Measurements from ENCODE around the gene SLC35F1. TPM values are rescaled to one million over a fixed set of nuclear protein-coding genes. Genes with fewer than 3 reads are reported as not detected.

Gene SLC35F1
- total RNA-seq, 5 donors from 2014 or later (not counting 1 experiment from before 2014, with no cell fraction given), result not detected

DNA sequence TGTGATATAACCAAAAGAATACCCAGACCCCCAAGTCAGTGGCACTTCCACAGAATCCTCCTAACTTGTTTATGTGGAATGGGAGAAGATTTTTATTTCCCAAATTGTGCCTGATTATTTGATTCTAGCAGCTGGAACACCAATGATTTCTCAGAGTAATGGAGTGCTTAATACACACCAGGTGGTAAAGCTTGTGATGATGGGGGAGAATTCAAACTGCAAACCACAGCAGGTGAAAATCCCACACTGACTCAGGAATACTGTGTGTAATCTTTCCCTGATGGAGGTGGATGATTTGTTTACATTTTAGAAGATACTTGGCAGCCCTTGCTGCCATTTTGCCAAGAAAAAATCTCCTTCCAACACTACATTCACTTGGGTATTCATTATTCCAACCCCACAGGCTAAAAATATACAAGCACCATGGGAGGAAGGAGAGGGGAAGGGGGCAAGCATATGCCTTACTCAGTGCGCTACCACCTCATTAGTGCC is 428.3 kb downstream of the SLC35F1 start:
- ATAC-seq (replicated peaks in 1 of 4) (no peak), DNase-seq (no peak)
- no peak overlapping the region for H3K27ac ChIP-seq (ENCODE audit: low read length)
- H3K27me3 ChIP-seq (replicated peaks in 1 of 2; ENCODE audit: control insufficient read depth in 2 of 2, extremely low read depth in 1 of 2, insufficient read depth in 2 of 2, low read length in 1 of 2), result no peaks in the 10 kb centered on the region
- 100% methylated on average over 1 of the region's 1 CpG for WGBS (ENCODE audit: insufficient coverage)
- peaks cover 23 to 29% (median 28%) of the 10 kb centered on the region in 3 donors for H3K9me3 Mint-ChIP-seq
- no peaks in the 10 kb centered on the region for H3K4me1 Mint-ChIP-seq
- H3K9me3 ChIP-seq, result no peaks in the 10 kb centered on the region
- H3K36me3 Mint-ChIP-seq, result no peaks in the 10 kb centered on the region
- H3K4me3 ChIP-seq (ENCODE audit: control insufficient read depth in 1 of 2, extremely low read depth in 1 of 2, low read length in 1 of 2), result no peak overlapping the region
- no peak overlapping the region for H3K27ac Mint-ChIP-seq
- CTCF ChIA-PET, result no interaction called here
- POLR2A ChIA-PET, result no interaction called here
- H3K4me3 Mint-ChIP-seq, result no peak overlapping the region
- H3K36me3 ChIP-seq (ENCODE audit: control insufficient read depth in 2 of 2, extremely low read depth in 1 of 2, insufficient read depth in 1 of 2, low read length in 1 of 2), result no peaks in the 10 kb centered on the region
- H3K4me1 ChIP-seq (ENCODE audit: control insufficient read depth in 1 of 2, extremely low read depth in 1 of 2, insufficient read depth in 2 of 2, low read length in 2 of 2), result no peaks in the 10 kb centered on the region
- peaks cover 0 to 4% of the 10 kb centered on the region in 2 donors for H3K27me3 Mint-ChIP-seq

DNA sequence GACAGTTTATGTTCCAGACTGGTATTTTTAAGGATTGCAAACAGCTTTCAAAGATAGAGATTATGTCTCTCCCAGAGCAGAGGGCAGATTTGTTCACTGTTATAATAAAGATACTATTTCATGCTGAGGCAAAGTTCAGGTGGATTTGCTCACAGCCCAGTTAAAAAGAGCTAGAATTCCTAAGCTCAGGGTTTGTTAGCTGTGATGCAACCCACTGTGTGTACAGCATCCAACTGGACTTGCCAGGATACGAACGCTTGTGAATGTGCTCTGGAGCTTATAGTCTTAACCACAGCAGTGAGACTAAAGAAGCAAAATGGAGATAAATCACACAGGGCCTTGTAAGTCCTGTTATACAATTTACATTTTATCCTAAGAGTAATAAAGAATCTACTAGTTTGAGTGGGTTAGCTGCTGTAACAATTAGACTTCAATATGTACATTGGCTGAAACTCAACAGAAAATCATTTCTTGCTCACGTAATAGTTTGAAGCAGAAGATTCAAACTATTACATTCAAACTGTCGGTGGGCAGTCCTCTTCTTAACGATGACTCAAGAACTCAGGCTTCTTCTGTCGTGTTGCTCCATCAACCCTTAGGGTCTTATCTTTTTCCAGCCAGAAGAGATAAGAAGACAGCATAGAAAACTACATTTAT is 437.1 kb downstream of the SLC35F1 start:
- ChIA-PET POLR2A (no interaction called here), CTCF (interaction anchor here in 1 of 2 donors (0.6 kb wide), 1 partner anchor 272 kb away, joined by 4 read pairs; no protein-coding TSS in a partner anchor)
- WGBS (ENCODE audit: insufficient coverage), result 82% methylated on average over 4 of the region's 6 CpGs
- no peak overlapping the region for H3K4me3 Mint-ChIP-seq
- H3K4me3 ChIP-seq (ENCODE audit: control insufficient read depth in 1 of 2, extremely low read depth in 1 of 2, low read length in 1 of 2), result no peak overlapping the region
- H3K27ac Mint-ChIP-seq, result no peak overlapping the region
- peaks cover 0 to 11% of the 10 kb centered on the region in 2 experiments for H3K27me3 ChIP-seq (replicated peaks in 1 of 2; ENCODE audit: control insufficient read depth in 2 of 2, extremely low read depth in 1 of 2, insufficient read depth in 2 of 2, low read length in 1 of 2)
- H3K27ac ChIP-seq (ENCODE audit: low read length), result no peak overlapping the region
- H3K9me3 ChIP-seq, result no peaks in the 10 kb centered on the region
- ATAC-seq (replicated peaks in 1 of 4) (no peak), DNase-seq (no peak)
- peaks cover 22% of the 10 kb centered on the region for H3K36me3 Mint-ChIP-seq
- no peaks in the 10 kb centered on the region for H3K4me1 ChIP-seq (ENCODE audit: control insufficient read depth in 1 of 2, extremely low read depth in 1 of 2, insufficient read depth in 2 of 2, low read length in 2 of 2)
- peaks cover 0 to 5% of the 10 kb centered on the region in 2 donors for H3K27me3 Mint-ChIP-seq
- H3K4me1 Mint-ChIP-seq, result no peaks in the 10 kb centered on the region
- H3K36me3 ChIP-seq (ENCODE audit: control insufficient read depth in 2 of 2, extremely low read depth in 1 of 2, insufficient read depth in 1 of 2, low read length in 1 of 2), result no peaks in the 10 kb centered on the region
- H3K9me3 Mint-ChIP-seq, result peaks cover 17 to 32% (median 25%) of the 10 kb centered on the region in 3 donors

DNA sequence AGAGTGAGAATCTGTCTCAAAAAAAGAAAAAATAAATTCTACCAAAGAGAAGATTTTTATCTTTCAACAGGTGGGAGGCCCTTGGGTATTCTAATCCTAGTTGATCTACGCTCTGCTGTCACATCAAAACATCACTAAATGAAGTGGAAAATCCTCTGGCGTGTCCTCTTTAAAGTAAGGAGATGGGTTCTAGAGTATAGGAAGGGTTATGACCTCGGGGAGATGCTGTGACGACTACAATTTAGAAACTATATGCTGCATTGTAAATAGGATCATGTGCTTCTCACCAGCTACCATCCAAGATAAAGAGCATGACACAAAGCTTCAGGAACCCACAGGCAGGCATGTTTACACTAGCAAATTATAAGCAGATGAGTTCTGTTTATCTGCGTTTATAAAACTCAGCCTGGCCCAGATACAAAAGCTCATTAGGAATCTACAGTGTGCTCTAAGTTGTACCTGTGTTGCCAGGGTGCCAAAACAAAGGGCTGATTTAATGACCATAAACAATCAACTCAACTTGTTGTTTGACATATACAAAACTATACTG is 443.9 kb downstream of the SLC35F1 start:
- WGBS (ENCODE audit: insufficient coverage), result 100% methylated on average over 1 of the region's 5 CpGs
- POLR2A ChIA-PET, result no interaction called here
- no peaks in the 10 kb centered on the region for H3K9me3 ChIP-seq
- Mint-ChIP-seq H3K36me3 (peaks cover 22% of the 10 kb centered on the region), H3K27ac (no peak overlapping the region), H3K9me3 (no peaks in the 10 kb centered on the region), H3K4me1 (no peaks in the 10 kb centered on the region), H3K27me3 (no peaks in the 10 kb centered on the region), H3K4me3 (no peak overlapping the region)
- H3K4me3 ChIP-seq (ENCODE audit: control insufficient read depth in 1 of 2, extremely low read depth in 1 of 2, low read length in 1 of 2), result no peak overlapping the region
- CTCF ChIA-PET, result no interaction called here
- ATAC-seq (replicated peaks in 1 of 4), result no peak
- H3K4me1 ChIP-seq (ENCODE audit: control insufficient read depth in 1 of 2, extremely low read depth in 1 of 2, insufficient read depth in 2 of 2, low read length in 2 of 2), result no peaks in the 10 kb centered on the region
- DNase-seq, result no peak
- H3K27ac ChIP-seq (ENCODE audit: low read length), result no peak overlapping the region
- no peaks in the 10 kb centered on the region for H3K36me3 ChIP-seq (ENCODE audit: control insufficient read depth in 2 of 2, extremely low read depth in 1 of 2, insufficient read depth in 1 of 2, low read length in 1 of 2)
- no peaks in the 10 kb centered on the region for H3K27me3 ChIP-seq (replicated peaks in 1 of 2; ENCODE audit: control insufficient read depth in 2 of 2, extremely low read depth in 1 of 2, insufficient read depth in 2 of 2, low read length in 1 of 2)

DNA sequence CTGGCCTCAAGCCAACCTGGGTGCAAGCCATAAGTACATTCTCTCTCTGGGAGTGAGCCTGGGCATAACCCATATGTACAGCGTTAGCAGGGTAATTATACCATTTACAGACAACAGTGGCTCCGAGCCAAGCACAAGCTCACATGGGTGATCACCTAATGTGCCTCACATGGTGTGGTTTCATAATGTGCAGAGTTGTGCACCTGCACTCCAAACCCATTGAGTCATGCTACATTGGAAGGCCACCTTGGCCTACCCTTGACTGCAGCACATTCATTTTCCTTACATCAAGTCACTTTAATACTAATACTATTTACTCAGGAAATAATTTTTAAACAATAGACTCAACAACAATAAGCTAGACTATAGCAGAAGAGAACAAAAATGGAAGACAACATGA is 446.5 kb downstream of the SLC35F1 start:
- DNase-seq, result no peak
- Mint-ChIP-seq H3K27me3 (no peaks in the 10 kb centered on the region), H3K4me3 (no peak overlapping the region), H3K36me3 (peaks cover 21% of the 10 kb centered on the region), H3K9me3 (no peaks in the 10 kb centered on the region), H3K27ac (no peak overlapping the region), H3K4me1 (no peaks in the 10 kb centered on the region)
- Histone ChIP-seq H3K4me3 (ENCODE audit: control insufficient read depth in 1 of 2, extremely low read depth in 1 of 2, low read length in 1 of 2) (no peak overlapping the region), H3K9me3 (no peaks in the 10 kb centered on the region), H3K27ac (ENCODE audit: low read length) (no peak overlapping the region), H3K4me1 (ENCODE audit: control insufficient read depth in 1 of 2, extremely low read depth in 1 of 2, insufficient read depth in 2 of 2, low read length in 2 of 2) (no peaks in the 10 kb centered on the region), H3K36me3 (ENCODE audit: control insufficient read depth in 2 of 2, extremely low read depth in 1 of 2, insufficient read depth in 1 of 2, low read length in 1 of 2) (no peaks in the 10 kb centered on the region), H3K27me3 (replicated peaks in 1 of 2; ENCODE audit: control insufficient read depth in 2 of 2, extremely low read depth in 1 of 2, insufficient read depth in 2 of 2, low read length in 1 of 2) (no peaks in the 10 kb centered on the region)
- ChIA-PET CTCF (no interaction called here), POLR2A (no interaction called here)
- 83% methylated on average over 2 of the region's 2 CpGs for whole genome bisulfite sequencing (ENCODE audit: insufficient coverage)
- ATAC-seq (replicated peaks in 1 of 4), result no peak

DNA sequence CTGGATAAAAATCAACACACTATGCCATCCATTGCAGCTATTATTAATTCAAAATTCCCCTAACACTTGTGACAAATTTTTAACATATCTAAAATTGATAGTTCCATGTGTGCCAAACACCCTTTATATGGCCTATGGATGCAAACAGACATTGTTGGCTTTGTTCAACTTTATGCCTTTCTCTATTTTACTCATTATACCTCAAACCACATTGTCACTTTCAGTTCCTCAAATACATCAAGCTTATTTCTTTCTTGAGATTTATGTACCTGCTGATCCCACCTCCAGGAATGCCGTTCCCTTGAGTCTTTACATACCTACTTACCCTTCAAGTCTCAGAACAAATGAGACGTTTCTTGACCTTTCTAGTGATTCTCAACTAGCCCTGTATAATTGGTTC is 447.6 kb downstream of the SLC35F1 start:
- Mint-ChIP-seq H3K27ac (no peak overlapping the region), H3K4me1 (no peaks in the 10 kb centered on the region), H3K4me3 (no peak overlapping the region), H3K9me3 (no peaks in the 10 kb centered on the region), H3K36me3 (peaks cover 21% of the 10 kb centered on the region), H3K27me3 (no peaks in the 10 kb centered on the region)
- ChIA-PET POLR2A (no interaction called here), CTCF (no interaction called here)
- Histone ChIP-seq H3K4me3 (ENCODE audit: control insufficient read depth in 1 of 2, extremely low read depth in 1 of 2, low read length in 1 of 2) (no peak overlapping the region), H3K9me3 (no peaks in the 10 kb centered on the region), H3K27ac (ENCODE audit: low read length) (no peak overlapping the region), H3K27me3 (replicated peaks in 1 of 2; ENCODE audit: control insufficient read depth in 2 of 2, extremely low read depth in 1 of 2, insufficient read depth in 2 of 2, low read length in 1 of 2) (no peaks in the 10 kb centered on the region), H3K4me1 (ENCODE audit: control insufficient read depth in 1 of 2, extremely low read depth in 1 of 2, insufficient read depth in 2 of 2, low read length in 2 of 2) (no peaks in the 10 kb centered on the region), H3K36me3 (ENCODE audit: control insufficient read depth in 2 of 2, extremely low read depth in 1 of 2, insufficient read depth in 1 of 2, low read length in 1 of 2) (no peaks in the 10 kb centered on the region)
- DNase-seq, result no peak
- WGBS (ENCODE audit: insufficient coverage), result no CpG with 5 or more reads among the region's 2 CpGs
- no peak for ATAC-seq (replicated peaks in 1 of 4)

DNA sequence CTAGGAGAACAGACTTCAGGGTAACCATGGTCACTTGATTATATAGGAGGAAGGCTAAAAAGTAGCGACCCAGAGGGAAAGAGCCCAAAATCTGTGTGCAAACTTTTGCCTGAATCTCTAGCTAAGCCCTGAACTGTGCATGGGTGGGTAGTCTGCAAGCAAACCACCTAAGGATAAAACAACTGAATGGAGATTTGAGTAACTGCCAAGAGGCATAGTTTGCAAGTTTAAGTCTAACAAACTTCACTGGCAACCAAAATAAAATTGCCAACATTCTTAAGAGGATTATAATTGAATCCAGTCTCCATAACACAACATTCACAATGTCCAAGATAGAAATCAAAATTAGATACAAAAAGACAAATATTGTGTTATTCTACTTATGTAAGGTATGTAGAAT is 449.0 kb downstream of the SLC35F1 start:
- peaks cover 0 to 4% (median 0%) of the 10 kb centered on the region in 3 donors for H3K9me3 Mint-ChIP-seq
- Histone ChIP-seq H3K4me3 (ENCODE audit: control insufficient read depth in 1 of 2, extremely low read depth in 1 of 2, low read length in 1 of 2) (no peak overlapping the region), H3K27ac (ENCODE audit: low read length) (no peak overlapping the region), H3K4me1 (ENCODE audit: control insufficient read depth in 1 of 2, extremely low read depth in 1 of 2, insufficient read depth in 2 of 2, low read length in 2 of 2) (no peaks in the 10 kb centered on the region), H3K36me3 (ENCODE audit: control insufficient read depth in 2 of 2, extremely low read depth in 1 of 2, insufficient read depth in 1 of 2, low read length in 1 of 2) (no peaks in the 10 kb centered on the region), H3K27me3 (replicated peaks in 1 of 2; ENCODE audit: control insufficient read depth in 2 of 2, extremely low read depth in 1 of 2, insufficient read depth in 2 of 2, low read length in 1 of 2) (no peaks in the 10 kb centered on the region), H3K9me3 (no peaks in the 10 kb centered on the region)
- H3K27me3 Mint-ChIP-seq, result no peaks in the 10 kb centered on the region
- H3K36me3 Mint-ChIP-seq, result peaks cover 21% of the 10 kb centered on the region
- H3K4me1 Mint-ChIP-seq, result no peaks in the 10 kb centered on the region
- H3K4me3 Mint-ChIP-seq, result no peak overlapping the region
- WGBS (ENCODE audit: insufficient coverage), result 57% methylated on average over 1 of the region's 1 CpG
- ATAC-seq (replicated peaks in 1 of 4) (no peak), DNase-seq (no peak)
- ChIA-PET CTCF (interaction anchor here (0.6 to 0.7 kb wide), 2 partner anchors 54 to 1138 kb away, joined by 3 to 5 read pairs; no protein-coding TSS in a partner anchor), POLR2A (no interaction called here)
- no peak overlapping the region for H3K27ac Mint-ChIP-seq
